B cell (primary cell): ENCODE measurements around the gene HTATIP2.

Experiments used
- CTCF ChIP-seq: fragments of 200-600 bp; IDR thresholded peaks from one replicate; pipeline ENCODE4 v1.8.0; 2022; ENCODE audit warnings: antibody characterized with exemption, mild to moderate bottlenecking
- EZH2 ChIP-seq: IDR thresholded peaks from 2 replicates; pipeline ENCODE4 v1.6.1; 2012; ENCODE audit warnings: borderline replicate concordance, low read depth, mild to moderate bottlenecking, moderate library complexity, low read length; ENCODE audit not compliant: insufficient read depth, poor library complexity, severe bottlenecking

- TF ChIP-seq CTCF = no peak
- no peak for TF ChIP-seq EZH2
Measured at GRCh38 chr11:20364341-20364792, 853 bp downstream of the HTATIP2 start.
